GM21723 (cell line): Measurements from ENCODE around the gene FAIM2.

Source experiments
- ATAC-seq: cut with Tn5 transposase; IDR thresholded peaks from one replicate; pipeline ENCODE4 v1.9.1; 2021; ENCODE audit warnings: mild to moderate bottlenecking, moderate library complexity; ENCODE audit not compliant: unreplicated experiment

The FAIM2 gene

DNA sequence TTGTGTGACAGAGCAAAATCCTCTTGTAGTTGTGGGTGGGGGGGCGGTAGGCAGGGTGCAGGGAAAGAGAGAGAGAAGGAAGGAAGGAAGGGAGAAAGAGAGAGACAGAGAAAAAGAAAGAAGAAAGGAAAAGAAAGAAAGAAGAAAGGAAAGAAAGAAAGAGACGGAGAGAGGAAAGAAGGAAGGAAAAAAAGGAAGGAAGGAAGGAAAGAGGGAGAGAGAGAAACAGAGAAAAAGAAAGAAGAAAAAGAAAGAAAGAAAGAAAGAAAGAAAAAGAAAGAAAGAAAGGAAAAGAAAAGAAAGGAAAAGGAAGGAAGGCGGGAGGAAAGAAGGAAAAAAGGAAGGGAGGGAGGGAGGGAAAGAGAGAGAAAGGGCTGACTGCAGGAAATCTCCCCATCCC, 17.6 kb upstream of the FAIM2 start:
- ATAC-seq, result no peak

DNA sequence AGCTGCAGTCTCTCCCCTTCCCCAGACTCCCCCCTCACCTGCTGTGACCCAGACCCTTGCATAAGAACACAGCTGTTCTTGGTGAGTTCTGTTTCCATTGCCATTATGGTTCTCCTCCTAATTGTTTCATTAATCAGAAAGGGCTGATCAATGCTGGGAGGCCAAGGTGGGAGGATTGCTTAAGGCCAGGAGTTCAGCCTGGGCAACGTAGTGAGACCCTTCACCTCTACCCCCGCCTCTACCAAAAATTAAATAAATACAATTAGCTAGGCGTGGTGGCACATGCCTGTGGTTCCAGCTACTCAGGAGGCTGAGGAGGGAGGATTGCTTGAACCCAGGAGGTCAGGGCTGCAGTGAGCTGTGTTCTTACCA, 17.2 kb upstream of the FAIM2 start:
- no peak for ATAC-seq

DNA sequence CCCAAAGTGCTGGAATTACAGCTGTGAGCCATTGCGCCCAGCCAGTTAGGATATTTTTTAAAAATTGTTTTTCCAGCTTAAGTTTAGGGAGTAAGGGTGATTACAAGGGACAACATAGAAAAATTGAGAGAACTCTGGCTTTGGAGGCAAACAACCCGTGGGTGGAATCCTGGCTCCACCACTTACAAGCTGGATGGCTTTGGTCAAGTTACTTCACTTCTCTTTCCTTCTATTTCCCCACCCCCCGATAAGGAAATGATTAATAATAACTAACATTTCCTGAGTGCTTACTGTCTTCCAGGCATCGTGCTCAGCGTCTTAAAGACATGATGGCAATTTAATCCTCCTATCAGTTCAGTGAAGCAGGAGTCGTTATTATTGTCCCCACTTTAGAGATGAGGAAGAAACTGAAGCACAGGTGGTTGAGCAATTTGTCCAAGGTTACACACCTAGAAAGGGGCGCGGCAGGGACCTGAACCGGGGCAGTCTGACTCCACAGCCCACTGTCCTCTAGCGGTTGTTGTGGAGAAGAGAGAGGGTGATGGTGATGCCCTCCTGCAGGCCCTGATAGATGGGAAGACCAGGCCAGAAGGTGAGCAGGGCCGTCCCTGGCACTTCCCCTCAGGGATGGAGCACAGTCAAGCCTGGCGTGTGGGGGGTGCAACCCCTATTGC, 16.7 kb upstream of the FAIM2 start:
- no peak for ATAC-seq

DNA sequence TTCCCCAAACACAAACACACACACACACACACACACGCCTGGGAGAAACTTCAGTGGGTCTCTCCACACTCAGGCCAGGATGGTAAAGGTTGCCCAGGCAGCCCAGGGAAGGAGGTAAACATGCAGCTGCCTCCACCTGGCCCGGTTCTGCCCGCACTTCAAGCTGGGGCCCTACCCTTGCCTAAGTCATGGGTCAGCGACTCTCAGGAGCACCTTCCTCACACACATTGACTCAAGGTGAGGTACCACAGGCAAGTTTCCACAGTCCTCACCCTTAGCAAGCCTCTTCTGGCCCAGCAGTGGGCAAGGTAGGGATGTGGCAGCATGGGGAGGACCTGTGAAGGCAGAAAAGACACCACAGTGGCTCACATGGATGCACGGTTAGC, 14.1 kb upstream of the FAIM2 start:
- ATAC-seq, result no peak

DNA sequence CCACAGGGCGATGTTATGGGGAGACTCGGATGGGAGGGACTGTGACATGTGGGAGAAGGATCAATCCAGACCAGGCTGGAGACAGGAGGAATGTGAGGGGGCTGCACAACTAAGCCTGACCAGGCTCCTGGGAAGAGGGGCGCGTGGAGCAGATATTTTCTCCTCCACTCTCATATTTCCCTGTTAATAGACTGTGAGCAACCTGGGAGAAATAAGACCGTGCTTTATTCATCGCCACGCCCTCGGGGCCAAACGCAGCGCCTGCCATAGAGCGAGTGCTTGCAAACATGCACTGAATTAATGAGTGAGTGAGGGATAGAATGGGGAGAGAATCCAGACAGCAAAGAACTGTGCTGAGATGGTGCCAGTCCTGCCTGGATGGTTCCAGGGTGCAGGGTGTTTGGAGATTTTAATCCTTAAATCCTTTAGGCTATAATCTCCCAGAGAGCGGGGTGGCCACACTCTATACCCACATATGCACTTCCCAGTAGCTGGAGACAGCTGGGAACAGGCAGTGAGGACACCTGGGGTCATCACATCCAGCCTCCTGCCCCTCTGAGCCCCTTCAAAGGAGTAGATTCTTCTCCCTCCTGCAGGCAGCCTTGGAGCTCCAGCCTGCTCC, 13.6 kb upstream of the FAIM2 start:
- ATAC-seq, result no peak

DNA sequence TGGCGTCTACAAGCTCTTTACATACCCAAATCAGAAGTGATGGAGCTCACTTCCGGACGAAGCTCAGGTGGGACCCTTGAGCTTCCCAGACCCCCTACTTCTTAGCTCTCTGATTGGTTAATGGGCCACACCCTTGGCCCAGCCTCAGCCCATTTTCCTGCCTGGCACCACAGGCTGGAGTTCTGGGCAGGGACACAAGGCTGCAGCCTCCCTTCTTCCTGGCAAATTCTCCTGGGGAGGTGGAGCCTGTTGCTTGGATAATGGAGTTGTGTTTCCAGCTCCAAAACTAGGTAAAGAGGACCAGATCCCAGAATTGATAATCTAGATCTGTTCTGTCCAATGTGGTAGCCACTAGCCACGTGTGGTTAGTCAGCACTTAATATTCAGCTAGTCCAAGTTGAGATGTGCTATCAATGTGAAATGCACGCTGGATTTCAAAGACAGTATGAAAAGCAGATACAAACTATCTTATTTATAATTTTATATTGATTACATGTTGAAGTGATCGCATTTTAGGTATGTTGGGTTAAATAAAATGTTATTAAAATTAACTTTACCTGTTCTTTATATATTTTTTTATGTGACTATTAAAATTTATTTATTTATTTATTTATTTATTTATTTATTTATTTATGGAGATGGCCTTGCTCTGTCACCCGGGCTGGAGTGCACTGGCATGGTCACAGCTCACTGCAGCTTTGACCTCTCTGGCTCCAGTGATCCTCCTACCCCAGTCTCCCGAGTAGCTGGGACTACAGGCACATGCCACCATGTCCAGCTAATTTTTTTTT, 12.6 kb upstream of the FAIM2 start:
- ATAC-seq, result no peak

DNA sequence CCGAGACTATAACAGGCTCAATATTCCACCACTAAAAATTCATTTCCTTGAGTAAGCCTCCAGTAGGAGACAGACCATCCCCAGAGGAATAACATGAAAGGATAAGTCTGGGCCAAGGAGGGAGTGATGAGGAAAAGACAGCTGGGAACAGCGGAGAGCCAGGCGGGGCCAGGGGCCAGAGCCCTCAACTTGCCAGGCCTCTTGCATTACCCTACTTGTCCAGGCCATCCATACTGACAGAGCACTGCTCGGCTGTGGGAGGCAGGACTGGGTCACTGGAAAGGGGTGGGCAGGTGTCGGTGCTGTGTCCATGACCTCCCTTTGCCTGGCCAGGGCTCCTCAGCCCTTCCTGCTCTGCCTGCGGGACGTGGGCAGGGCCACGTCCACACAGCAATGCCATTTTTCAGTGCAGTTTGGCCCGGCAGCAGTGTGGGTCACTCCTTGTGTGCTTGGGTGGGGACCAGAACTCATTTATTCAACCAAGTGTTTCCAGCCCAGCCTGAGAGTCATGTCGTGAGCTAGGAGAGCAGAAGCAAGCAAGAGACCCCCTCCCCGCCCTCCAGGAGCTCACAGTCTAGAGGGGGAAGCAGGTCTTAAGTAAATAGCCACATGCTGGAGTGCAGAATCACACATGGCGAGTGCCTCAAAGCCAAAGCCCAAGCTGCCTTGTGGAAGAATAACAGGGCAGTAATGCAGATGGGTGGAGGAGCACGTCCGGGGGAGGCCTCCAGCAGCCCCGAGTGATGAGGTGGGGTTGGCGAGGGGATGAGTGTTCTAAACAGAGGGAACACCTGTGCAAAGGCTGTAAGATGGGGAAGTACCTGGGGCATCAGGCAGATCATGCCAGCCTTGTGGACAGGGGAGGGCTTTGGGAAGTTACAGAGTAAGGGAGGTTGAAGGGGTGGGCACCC, 8.9 kb upstream of the FAIM2 start:
- no peak for ATAC-seq

DNA sequence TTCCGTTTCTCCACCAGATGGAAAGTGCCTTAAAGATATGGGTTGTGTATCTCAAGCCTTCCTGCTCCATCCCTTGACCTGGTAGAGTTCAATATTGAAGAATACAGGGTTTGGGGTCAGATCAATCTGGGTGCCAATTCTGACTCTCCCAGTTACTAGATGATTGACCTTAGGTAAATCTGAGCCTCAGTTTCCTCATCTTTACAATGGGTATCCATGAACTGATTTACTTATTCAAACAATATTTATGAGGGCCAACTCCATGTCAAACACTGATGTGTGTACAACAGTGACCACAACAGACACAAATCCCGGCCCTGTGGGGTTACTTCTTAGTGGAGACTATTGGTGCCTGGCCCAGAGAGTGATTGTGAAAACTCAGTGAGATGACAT, 7.5 kb upstream of the FAIM2 start:
- ATAC-seq, result no peak

DNA sequence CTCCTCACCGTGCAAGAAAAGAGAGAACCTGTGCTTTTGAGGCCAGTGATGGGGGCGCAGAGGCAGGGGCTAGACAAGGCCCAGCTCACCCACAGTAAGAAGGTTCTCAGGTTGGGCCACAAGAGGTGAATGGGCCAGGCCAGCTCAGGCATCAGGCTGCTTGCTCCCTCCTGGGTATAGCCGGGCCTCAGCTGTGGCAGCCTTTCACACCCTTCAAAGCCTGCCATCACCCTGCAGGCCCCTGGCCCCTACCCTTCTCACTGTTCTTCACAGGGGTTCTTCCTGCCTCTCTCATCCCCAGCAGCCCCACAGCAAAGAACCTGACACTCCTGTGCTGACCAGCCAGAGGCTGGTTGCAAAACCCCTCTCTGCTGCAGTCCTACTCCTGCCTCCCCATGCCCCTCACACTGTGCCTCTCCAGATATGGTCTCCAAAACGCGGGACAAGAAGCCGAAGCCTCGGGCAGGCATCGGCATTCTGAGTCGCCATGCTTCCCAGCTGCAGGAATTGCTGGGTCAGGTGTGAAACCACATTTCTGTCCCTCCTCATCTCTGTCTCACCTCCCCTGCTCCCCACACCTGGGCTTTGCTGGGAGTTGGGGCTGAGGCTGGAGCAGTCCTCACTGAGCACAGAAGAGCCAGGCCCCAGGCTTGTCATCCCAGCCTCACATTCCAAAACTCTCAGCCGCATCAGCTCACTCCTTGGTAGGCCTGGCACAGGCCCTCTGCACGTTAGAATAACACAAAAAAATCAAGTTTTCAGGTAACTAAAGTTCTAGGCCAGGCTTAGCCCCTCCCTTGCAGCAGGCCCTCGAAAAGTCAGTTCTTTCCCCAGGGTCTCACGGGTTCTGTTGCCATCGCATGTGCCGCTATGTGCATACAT, 6.9 kb upstream of the FAIM2 start:
- ATAC-seq, result no peak

DNA sequence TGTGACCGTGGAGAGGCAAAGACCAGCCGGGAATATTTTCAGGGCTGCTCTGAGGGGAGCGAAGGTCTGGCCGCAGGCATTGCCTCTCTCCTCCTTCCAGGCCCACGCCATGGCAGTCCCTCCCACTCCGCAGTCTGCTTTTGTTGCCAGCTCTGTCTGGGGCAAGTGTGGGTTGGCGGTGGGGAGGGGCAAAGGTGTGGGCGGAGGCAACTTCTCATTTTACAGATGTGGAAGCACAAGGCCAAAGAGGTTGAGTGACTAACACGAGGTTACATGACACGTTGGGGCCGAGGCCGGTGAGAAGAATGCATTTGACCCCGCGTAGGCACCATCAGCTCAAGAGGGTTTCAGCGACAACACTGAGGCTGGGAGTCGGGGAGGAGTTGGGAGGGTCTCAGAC, 6.1 kb upstream of the FAIM2 start:
- no peak for ATAC-seq

DNA sequence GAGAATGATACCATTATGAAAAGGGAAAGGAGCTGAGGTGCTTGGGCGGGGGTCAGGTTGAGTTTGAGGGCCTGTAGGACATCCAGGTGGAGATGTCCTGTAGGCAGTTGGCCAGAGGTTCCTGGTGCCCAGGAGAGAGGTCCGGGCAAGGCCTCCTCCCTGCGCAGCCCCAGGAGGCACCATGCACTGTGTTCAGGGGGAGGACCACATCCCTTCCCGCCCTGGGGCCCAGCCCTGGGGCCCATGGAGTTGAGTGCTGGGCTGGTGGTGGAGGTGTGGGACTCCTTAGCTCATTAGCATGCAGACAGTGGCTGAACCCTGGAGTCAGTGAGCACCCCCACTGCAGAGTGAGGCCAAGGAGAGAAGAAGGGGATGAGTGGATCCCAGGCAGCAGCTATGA, 5.7 kb upstream of the FAIM2 start:
- no peak for ATAC-seq

DNA sequence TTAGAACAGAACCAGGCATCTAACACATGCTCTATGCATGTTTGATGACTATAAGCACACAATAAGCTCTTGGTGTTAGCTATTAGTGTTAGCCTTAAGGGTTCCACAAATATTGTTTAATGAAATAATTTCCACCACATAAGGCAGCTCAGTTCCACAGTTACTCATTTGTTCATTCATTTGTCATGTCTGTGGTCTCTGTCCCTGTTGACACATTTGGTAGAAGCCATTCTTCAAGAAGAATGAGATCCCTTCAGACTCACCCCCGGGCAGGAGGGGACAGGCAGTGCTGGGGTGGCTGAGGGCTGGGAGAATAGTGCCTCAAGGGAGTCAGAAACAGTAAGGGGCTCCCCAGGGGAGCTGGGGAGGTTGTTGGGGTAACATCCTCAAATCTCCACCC, 3.7 kb upstream of the FAIM2 start:
- no peak for ATAC-seq

DNA sequence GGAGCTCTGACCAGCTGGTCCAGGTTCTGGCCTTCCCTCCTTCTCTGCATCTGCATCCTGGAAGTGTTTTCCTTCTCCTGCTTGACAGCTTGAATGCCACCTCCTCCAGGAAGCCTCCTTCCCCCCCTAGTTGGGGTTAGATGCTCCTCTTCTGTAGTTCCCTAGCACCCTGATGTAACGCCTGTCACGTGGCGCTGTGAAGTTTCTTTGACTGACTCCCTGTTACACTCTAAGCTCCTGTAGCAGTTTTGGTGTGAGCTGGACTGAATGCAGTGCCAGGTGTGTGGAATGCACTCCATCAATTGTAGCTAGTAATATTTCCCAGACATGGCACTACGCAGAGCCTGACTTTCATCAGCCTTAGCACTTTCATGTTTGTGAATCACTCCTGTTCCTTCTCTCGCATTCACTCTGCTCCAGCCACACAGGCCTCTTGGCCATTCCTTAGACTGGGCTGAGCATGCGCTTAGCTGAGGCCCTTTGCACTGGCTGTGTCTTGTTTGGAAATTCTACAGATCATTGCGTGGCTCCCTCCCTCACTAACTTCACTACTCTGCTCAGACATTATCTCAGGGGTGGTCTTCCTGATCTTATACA, 2.1 kb upstream of the FAIM2 start:
- no peak for ATAC-seq

DNA sequence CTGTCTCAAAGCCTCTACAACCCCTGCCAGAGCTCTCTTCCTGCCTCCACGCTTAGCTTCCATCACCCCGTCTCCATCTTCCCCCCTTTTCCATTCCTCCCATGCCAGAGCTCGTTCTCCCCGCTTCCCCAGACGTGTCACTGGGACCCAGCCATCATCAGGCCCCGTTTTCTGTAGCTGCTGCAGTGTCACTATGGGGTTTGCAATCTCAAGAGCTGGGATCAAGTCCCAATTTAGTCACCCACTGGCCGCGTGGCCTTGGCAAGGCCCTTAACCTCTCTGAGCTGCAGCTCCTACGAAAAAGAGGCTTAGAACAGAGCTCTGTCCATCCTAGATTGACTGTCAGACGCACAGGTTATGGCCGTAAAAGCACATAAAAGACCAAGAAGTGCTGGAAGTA, 901 bp upstream of the FAIM2 start:
- no peak for ATAC-seq

DNA sequence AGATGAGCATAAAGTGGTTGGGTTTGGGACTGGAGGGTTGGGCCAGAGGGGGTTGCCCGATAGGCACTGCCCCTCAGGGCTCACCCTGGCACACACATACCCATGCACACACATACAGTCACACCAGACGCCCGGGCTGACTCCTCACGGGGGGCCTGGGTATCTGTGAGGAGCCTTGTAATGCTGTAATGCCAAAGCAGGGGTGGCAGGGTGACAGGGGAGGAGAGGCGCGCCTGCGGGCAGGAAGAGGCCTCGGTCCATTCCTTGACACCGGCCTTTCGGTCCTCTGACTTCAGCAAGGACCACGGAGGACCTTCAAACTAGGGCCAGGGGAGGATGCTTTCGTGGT, 375 bp downstream of the FAIM2 start:
- ATAC-seq, result no peak

DNA sequence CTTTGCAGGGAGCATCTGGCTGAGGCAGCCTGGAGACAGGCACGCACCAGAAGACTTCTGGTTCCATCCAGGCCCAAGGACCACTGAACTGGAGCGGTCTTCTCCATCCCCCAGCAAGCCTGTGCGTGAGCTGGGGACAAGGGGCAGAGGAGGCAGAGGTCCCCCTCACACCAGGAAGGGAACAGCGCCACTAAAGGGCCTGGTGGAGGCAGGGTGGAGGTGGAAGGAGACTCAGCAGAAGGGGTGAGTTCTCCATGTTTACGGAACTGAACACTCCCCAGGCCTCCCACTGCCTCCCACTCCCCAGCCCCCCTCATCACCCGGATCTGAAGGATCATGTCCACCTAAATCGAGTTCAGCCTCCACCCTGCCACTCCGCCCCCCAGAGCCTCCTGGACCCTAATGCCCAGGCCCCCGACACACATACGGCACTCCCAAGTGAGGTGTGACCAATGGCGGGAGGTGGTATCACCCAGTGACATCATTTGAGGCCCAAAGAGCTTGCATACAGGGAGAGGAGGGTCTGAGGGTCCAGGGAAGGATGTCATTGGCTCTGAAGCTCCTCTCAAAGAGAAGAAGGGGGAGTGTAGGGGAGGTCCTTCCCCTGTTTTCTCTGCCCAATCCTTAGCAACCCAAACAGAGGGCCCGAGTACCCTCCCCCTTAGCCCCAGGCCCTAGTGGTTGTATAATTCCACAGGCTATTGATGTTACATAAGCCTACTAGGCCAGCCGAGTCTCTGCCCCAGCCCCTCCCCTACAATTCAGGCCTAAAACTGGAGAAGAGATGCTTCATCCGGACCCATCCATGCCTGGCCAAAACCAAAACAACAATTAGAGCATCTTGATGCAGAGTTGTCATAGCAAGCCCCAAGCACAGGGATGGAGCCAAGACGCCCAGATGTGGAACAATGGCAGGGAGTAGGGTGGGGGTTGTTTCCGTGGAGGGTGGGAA, 1.0 kb downstream of the FAIM2 start:
- ATAC-seq, result no peak

DNA sequence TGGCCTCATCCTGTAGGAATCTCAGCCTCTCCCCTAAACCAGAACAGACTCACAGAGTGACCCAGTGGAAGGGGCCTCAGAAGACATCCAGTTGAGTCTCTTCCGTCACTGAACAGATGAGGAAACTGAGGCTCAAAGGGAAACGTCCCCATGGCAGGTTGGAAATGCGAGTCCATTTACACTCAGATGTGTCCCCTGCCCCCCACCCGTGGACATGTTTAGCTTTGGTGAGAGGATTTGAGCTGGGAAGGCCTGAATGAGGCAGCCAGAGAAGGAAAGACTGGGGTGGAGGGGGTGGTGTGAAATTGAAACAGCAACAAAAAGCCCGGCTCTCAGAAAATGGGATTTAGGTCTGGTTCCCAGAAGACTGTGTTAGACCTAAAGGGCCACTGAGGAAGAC, 1.7 kb downstream of the FAIM2 start:
- no peak for ATAC-seq

DNA sequence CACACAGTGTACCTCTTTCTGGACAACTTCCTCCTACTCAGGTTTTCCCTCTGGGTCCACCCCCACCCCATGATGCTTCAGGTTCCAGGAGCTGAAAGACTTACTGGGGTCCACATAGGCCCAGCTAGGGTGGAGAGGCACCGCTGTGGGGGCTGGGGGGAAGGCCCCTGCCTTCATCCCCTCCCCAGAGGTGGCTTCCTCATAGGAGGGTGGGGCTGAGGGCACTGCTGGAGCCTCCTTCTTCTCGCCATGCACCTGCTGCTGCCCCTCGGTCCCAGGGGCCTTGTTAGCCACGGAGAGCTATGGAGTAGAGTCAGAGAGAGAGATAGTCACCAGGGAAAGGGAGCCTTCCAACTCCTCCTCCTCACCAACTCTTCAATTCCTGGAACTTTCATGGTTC, 2.7 kb downstream of the FAIM2 start:
- no peak for ATAC-seq

DNA sequence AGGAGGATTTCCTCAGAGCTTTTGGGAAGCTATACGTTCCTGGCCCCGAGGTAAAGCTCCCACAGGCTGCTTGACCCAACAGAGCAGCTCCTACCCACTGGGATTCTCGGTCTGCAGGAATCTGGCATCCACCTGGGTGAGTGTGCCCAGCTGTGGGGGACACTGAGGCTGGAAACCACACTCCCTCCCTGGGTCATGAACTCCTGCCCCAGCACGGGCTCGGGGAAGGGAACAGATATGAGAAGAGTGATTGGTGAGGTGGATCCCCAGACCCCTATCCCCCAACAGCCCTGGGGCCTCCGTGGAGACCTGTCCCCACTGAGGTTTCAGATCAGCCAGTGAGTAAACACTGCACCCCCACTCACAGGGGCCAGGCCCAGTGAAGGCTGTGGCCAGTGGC, 3.3 kb downstream of the FAIM2 start:
- ATAC-seq, result no peak
